SU-DHL-6 (cell line): ENCODE results near the gene STRBP.

ENCODE experiments used
- H2AFZ ChIP-seq: fragments of 200-600 bp; sonication (generic); 2 replicates; pipeline ENCODE4 v1.6.1; 2014; ENCODE audit warnings: low read depth, mild to moderate bottlenecking, moderate library complexity, mixed read lengths, antibody characterized with exemption, low read length; ENCODE audit not compliant: severe bottlenecking
- H3F3A ChIP-seq: fragments of 200-600 bp; shearing (Covaris generic); 2 replicates; pipeline ENCODE4 v1.6.0; 2016; ENCODE audit warnings: antibody characterized with exemption, mild to moderate bottlenecking; ENCODE audit not compliant: insufficient read depth
- H3K27ac ChIP-seq: fragments of 200-600 bp; sonication (generic); 2 replicates; pipeline ENCODE4 v1.5.1; 2016; ENCODE audit warnings: low read depth, mild to moderate bottlenecking, low read length, moderate library complexity, mixed read lengths
- H3K27me3 ChIP-seq: fragments of 200-600 bp; sonication (generic), shearing (Covaris generic); 2 replicates; pipeline ENCODE4 v1.6.0; 2014; ENCODE audit warnings: mild to moderate bottlenecking, low read length
- H3K36me3 ChIP-seq: fragments of 200-600 bp; sonication (generic); 2 replicates; pipeline ENCODE4 v1.6.1; 2014; ENCODE audit warnings: mild to moderate bottlenecking, low read length, mixed read lengths
- H3K4me2 ChIP-seq: fragments of 300-600, 200-600 bp; shearing (Covaris generic), sonication (generic); 2 replicates; pipeline ENCODE4 v1.6.0; 2014; ENCODE audit warnings: low read length, low read depth, mild to moderate bottlenecking; ENCODE audit not compliant: poor library complexity, severe bottlenecking
- H3K4me3 ChIP-seq: fragments of 200-600 bp; sonication (generic); 2 replicates; pipeline ENCODE4 v1.5.1; 2014; ENCODE audit warnings: antibody characterized with exemption, low read length, mild to moderate bottlenecking, mixed read lengths; ENCODE audit not compliant: insufficient read depth, poor library complexity, severe bottlenecking
- H3K79me2 ChIP-seq: fragments of 200-600 bp; sonication (generic); 2 replicates; pipeline ENCODE4 v1.6.1; 2014; ENCODE audit warnings: mild to moderate bottlenecking, low read length, moderate library complexity; ENCODE audit not compliant: insufficient read depth
- H3K9ac ChIP-seq: fragments of 200-600 bp; sonication (generic); 2 replicates; pipeline ENCODE4 v1.7.0; 2014; ENCODE audit warnings: mild to moderate bottlenecking, low read length
- H3K9me2 ChIP-seq: fragments of 200-600 bp; sonication (generic); replicated peaks from 2 replicates; pipeline ENCODE4 v1.6.1; 2014; ENCODE audit warnings: low read length; ENCODE audit not compliant: insufficient read depth
- H3K9me3 ChIP-seq: fragments of 200-600 bp; sonication (generic); 2 replicates; pipeline ENCODE4 v1.6.1; 2014; ENCODE audit warnings: low read length, mixed read lengths; ENCODE audit not compliant: insufficient read depth
- H4K20me1 ChIP-seq: fragments of 200-600 bp; sonication (generic); 2 replicates; pipeline ENCODE4 v1.6.1; 2014; ENCODE audit warnings: low read depth, mild to moderate bottlenecking, antibody characterized with exemption, low read length, moderate library complexity, mixed read lengths
- CTCF ChIP-seq: fragments of 200-600 bp; sonication (generic); IDR thresholded peaks from one replicate; pipeline ENCODE4 v1.5.1; 2017; ENCODE audit warnings: antibody characterized with exemption, mild to moderate bottlenecking, low read length, moderate library complexity; ENCODE audit not compliant: insufficient read depth, poor library complexity, severe bottlenecking
- EZH2phosphoT487 ChIP-seq: fragments of 200-600 bp; sonication (generic), shearing (Covaris generic); conservative IDR thresholded peaks from 2 replicates; pipeline ENCODE4 v1.6.1; 2018; ENCODE audit warnings: mild to moderate bottlenecking, antibody characterized with exemption, low read length, moderate library complexity, mixed read lengths

The STRBP gene

GRCh38 chr9:123283455-123283854 lies 15.1 kb upstream of the STRBP start:
- Histone ChIP-seq H3K79me2 (no peaks in the 10 kb centered on the region), H3K9me3 (peaks cover 12% of the 10 kb centered on the region; the same call in 1 of the 2 replicates), H3K27me3 (0 out of 2 replicates have a peak, but pooled peaks cover 2% of the 10 kb centered on the region), H3K9ac (no peak overlapping the region), H3K36me3 (no peaks in the 10 kb centered on the region), H4K20me1 (no peaks in the 10 kb centered on the region), H3K9me2 (no peaks in the 10 kb centered on the region), H2AFZ (no peak overlapping the region), H3K4me3 (no peak overlapping the region), H3F3A (no peaks in the 10 kb centered on the region), H3K27ac (no peak overlapping the region), H3K4me2 (no peak overlapping the region)
- no peak for TF ChIP-seq EZH2phosphoT487
- no peak for TF ChIP-seq CTCF

DNA sequence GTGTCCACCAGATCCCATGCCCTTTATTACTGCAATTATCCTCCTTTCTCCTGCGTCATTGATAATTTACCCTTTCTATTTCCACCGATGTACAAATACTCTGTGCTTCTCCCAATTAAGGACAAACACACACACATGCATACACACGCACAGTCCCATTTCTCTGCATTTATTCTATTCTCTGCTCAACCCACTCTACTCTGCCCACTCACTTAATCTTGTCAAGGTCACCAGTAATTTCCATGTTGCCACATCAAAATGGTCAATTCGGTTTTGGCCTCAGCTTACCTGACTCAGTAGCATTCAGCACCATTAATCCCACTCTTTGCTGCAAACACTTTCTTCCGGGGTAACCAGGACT lies 14.6 kb upstream of the STRBP start:
- H3K4me3 ChIP-seq = no peak overlapping the region
- no peaks in the 10 kb centered on the region for H3F3A ChIP-seq
- H3K9me2 ChIP-seq = no peaks in the 10 kb centered on the region
- no peak overlapping the region for H2AFZ ChIP-seq
- H3K9ac ChIP-seq = no peak overlapping the region
- no peak overlapping the region for H3K27ac ChIP-seq
- H3K79me2 ChIP-seq = no peaks in the 10 kb centered on the region
- peaks cover 13% of the 10 kb centered on the region; the same call in 1 of the 2 replicates for H3K9me3 ChIP-seq
- TF ChIP-seq EZH2phosphoT487 (no peak), CTCF (no peak)
- H3K27me3 ChIP-seq = 0 out of 2 replicates have a peak, but pooled peaks cover 3% of the 10 kb centered on the region
- no peaks in the 10 kb centered on the region for H3K36me3 ChIP-seq
- H3K4me2 ChIP-seq = no peak overlapping the region
- no peaks in the 10 kb centered on the region for H4K20me1 ChIP-seq

DNA sequence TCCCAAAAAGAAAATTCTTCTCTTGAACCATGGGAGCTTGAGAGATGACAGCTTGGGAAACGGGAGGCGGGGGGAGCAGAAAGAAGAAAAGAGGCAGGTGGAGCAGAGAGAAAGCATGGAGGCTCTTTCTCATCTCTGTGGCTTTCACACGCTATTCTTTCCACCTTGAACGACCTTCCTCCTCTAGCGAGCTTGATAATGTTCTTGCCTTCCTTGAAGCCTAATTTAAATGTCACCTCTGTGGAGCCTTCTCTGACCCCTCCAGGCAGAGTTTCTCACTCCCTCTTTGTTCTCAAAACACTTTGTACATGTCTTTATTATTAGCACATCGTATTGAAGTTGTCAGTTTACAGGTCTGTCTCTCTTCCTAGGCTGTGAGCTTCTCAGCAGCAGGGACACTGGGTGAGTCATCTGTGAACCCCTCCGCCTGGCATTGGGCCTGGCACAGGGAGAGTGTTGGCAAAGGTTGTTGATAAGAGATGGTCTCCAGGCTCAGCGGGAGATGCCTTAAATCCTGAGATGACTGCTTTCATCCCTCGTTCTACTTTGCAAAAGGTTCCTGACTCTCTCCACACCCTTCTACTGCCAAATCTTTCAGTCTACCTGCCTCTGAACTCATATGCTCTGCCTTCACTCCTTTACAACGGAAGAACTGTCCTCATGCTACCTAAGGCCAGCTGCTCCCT lies 14.1 kb upstream of the STRBP start:
- no peaks in the 10 kb centered on the region for H3K9me2 ChIP-seq

More for the DNA sequence above, 14.1 kb upstream of the STRBP start:
- H3K27me3 ChIP-seq = 0 out of 2 replicates have a peak, but pooled peaks cover 3% of the 10 kb centered on the region
- peaks cover 13% of the 10 kb centered on the region; the same call in 1 of the 2 replicates for H3K9me3 ChIP-seq
- no peaks in the 10 kb centered on the region for H4K20me1 ChIP-seq
- no peaks in the 10 kb centered on the region for H3F3A ChIP-seq
- no peak for TF ChIP-seq EZH2phosphoT487
- no peak for TF ChIP-seq CTCF
- H3K4me3 ChIP-seq = no peak overlapping the region
- no peak overlapping the region for H3K9ac ChIP-seq
- no peak overlapping the region for H2AFZ ChIP-seq
- no peaks in the 10 kb centered on the region for H3K79me2 ChIP-seq
- no peaks in the 10 kb centered on the region for H3K36me3 ChIP-seq
- H3K4me2 ChIP-seq = no peak overlapping the region
- H3K27ac ChIP-seq = no peak overlapping the region
